ENCODE results near the gene RRP1.
A peak's percentile ranks its signal among the peaks of the same experiment; 100 is the strongest.

Gene RRP1

DNA sequence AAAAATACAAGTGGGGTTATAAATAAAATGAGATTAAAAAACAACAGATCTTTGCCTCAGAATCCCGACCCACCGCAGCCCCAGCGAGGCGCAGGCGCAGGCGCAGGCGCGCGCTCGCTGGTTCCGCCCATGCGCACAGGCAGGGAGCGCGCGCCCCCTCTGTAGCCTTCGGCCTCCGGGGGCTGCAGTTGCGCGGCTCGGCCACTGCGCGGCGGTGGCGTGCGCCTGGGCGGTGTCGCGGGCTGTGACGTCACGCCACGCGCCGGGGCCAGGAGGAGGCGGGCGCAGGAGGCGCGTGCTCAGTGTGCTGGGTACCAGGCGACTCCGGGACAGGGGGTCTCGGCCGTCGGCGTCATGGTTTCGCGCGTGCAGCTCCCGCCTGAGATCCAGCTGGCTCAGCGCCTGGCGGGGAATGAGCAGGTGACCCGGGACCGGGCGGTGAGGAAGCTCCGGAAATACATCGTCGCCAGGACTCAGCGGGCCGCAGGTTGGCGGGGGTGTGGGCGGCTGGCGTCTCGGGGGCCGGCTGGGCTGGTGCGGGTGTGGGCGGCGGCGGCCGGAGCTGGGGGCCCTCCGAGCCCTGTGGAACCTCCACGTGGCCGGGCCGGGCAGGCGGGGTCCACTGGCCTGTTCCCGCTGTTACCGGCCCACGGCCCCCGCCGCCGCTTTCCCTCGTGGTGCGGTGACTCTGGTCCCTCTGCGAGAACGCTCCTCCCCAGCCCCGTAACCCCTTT, at the start of gene RRP1:
Gene RRP1, plus strand, starts transcription at position 302 of the 734 bp plus-strand sequence. Its CDS starts 53 bp downstream, at position 355.
- peak; percentile 82 to 95 for DNase-seq

- peak in 1 of 2 donors; percentile 54 for DNase-seq
These were observed 49.5 kb upstream of the RRP1 start for GRCh38 chr21:43739621-43740435.

DNA sequence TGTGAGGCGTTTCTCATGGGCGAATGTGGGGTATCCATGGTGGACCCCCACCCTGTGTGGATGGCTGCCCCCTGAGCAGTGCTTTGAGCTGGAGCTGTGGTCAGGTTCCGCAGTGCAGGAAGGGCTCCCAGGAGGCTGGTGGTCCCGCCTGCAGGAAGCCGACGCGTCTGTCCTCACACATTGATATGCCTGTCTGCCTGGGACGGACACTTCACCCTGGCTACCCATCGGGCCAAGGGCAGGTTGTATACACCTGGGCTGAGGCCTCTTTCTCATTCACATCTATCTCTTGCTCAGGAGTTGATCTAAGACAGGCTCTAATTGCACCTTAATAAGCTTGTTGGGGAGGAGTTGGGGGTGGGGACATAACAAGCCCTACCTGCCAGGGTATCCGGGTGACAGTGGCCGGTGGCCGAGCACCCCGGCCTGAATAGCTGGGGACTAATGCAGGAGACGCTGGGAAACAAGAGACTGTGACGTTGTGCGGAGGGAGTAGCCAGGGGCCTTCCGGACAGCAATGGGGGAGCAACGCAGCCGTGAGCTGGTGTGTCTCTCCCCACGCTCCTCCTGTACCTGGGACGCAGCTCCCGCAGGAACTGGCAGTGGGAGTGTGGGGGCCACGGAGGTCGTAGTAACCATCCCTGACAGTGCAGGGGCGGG, 48.8 kb upstream of the RRP1 start:
- DNase-seq: no peak

GRCh38 chr21:43741423-43742096, 47.8 kb upstream of the RRP1 start:
- DNase-seq: no peak

DNA sequence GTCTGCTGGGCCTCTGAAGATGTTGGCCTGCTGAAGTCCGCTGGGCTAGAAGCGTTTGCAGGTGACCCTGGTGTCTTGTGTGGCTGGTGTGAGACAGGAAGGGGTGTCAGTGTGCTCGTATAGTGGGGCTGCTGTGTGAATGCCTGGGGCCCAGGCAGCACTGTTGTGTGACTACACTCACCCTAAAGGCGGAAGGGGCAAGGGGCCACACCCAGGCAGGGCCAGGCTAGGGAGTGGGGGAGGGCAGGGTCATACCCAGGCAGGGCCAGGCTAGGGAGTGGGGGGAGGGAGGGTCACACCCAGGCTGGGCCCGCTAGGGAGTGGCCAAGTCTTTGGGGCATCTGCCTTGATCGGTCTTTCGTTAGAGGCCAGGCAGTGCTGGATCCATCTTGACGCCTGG, 45.4 kb upstream of the RRP1 start:
- no peak for DNase-seq

- DNase-seq: no peak
These were observed 44.7 kb upstream of the RRP1 start for GRCh38 chr21:43744725-43745124.

- no peak for DNase-seq
These were observed 43.4 kb upstream of the RRP1 start for GRCh38 chr21:43745772-43746517.

DNA sequence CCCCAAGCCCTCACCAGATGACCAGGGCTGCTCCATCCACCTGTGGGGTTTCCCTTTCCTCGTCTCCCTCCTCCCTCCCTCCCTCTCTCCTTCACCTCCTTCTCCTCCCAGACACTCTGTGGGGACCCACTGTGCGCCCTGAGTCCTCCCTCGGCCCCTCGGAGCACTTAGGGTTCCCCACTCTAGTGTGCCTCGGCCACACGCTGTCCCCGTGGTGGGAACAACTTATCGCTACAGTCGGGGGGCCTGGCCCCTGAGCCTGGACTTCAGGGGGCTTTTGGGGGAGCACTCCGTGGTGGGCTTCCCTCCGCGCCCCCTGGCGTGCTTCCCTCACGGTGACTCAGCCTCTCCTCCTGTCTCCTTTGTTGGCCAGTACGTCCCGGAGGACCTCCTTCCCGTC, 40.8 kb upstream of the RRP1 start:
- DNase-seq: no peak

- DNase-seq: no peak
These were observed 39.6 kb upstream of the RRP1 start for GRCh38 chr21:43749651-43750262.

GRCh38 chr21:43750339-43751033, 38.9 kb upstream of the RRP1 start:
- no peak for DNase-seq

- DNase-seq: no peak
These were observed 37.3 kb upstream of the RRP1 start for GRCh38 chr21:43751955-43752591.

DNA sequence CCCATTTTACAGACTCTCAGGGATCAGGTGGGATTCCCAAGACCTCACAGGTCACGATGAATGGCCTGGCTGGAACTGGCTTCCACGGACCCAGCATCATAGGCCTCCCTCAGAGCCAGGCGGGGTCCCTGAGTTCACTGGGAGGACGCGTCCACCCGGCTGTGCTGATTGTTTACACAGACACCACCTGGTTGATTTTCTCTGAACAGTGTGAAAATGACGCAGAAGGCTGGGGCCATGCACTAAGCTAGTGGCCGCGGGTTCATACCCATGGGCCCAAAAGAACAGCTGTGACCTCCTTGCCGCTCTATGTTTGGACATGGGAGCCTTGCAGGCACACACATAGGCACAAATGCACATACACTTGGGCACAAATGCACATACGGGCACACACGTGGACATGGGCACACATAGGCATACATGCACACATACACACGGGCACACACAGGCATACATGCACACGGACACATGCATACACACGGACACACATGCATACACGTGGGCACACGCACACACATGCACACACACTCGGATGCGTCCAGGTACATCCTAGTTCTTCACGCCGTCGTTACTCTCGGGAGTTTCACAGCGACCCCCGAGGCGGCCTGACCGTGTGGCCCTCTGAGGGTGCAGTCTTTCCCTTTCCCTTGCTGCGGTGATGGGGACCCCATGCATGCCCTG, 36.5 kb upstream of the RRP1 start:
- no peak for DNase-seq

DNA sequence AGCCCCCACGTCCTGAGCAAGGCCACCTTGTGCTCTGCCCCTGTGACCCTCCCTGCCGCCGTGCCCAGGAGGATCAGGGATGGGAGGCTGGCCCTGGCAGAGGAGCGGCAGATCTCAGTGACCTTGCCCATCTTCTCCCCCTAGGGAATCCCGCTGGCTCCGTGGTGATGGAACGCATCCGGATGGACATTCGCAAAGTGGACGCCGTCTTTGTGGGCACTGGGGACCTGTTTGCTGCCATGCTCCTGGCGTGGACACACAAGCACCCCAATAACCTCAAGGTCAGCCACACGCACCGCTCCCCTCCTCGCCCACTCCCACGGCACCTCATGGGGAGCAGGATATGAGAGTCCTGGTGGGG, 36.0 kb upstream of the RRP1 start:
- no peak for DNase-seq

DNA sequence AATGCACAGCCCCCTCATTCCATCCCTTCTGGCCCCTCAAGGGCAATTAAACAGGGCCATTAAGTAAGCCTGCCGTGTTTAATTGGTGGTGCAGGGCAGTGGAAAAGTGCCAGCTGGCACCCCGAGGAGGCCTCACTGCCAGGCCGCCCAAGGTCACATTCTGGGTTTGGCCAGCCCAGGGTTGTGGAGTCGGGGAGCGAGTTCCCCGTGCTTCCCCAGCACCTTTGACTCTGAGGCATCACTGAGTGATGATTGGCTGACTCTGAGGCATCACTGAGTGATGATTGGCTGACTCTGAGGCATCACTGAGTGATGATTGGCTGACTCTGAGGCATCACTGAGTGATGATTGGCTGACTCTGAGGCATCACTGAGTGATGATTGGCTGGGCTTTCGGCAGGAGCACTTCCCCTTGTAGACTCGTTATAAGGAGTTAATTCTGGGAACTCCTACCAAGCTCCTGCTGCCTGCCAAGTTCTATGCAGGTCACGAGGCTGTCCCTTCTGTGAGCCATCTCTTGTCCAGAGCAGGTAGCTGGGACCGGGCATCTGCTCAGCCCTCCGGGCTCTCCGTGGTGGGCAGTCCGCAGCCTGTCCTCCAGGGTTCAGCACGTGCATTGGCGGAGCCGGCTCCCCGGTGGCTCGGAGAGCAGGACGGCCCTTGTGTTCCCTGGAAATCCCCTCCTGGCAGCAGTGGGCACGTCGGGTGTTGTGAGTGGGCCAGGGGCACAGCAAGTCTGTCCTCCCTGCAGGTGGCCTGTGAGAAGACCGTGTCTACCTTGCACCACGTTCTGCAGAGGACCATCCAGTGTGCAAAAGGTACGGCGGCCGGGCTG, 34.2 kb upstream of the RRP1 start:
- DNase-seq: no peak

GRCh38 chr21:43755820-43756594, 33.4 kb upstream of the RRP1 start:
- no peak for DNase-seq

GRCh38 chr21:43757601-43758000, 31.8 kb upstream of the RRP1 start:
- DNase-seq: no peak

DNA sequence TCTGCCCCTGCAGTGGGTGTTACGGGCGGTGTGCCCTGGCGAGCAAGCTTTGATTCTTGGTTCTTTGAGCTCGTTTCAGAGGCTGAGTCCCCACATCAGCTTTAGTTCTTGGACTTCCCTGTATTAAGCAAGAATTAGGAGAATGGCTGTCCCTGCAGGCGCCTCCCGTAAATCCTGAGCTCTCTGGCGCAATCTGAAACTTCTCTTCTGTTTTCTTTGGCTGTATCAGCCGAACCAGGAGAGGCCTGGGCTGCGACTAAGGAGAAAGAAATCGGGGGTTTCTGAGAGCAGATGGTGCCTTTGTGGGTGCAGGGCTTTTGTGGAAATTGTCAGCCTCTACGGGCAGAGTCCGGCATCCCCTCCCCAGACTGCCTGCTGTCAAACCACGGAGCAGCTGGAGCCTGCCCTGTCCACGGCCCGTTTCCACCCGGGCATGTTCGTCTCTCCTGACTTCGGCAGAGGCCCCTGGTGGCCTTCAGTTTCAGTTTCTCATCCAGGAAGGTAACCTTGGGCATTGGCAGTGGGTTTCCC, 31.2 kb upstream of the RRP1 start:
- peak; percentile 87 to 94 for DNase-seq

GRCh38 chr21:43758811-43759210, 30.6 kb upstream of the RRP1 start:
- no peak for DNase-seq

All from inflammatory macrophage treated with lipopolysaccharide for 1 hour (primary cell).